HG03432 (cell line): ENCODE results near the gene VMAC.

Experiments used
- ATAC-seq: cut with Tn5 transposase; IDR thresholded peaks from one replicate; pipeline ENCODE4 v1.9.1; 2021; ENCODE audit warnings: mild to moderate bottlenecking, moderate library complexity; ENCODE audit not compliant: unreplicated experiment

The VMAC gene

GRCh38 chr19:5950741-5951140 is 46.1 kb downstream of the VMAC start:
- no peak for ATAC-seq

- ATAC-seq, result no peak
These were observed 46.7 kb downstream of the VMAC start for GRCh38 chr19:5951338-5951861.

GRCh38 chr19:5952193-5953029 is 47.7 kb downstream of the VMAC start:
- no peak for ATAC-seq

DNA sequence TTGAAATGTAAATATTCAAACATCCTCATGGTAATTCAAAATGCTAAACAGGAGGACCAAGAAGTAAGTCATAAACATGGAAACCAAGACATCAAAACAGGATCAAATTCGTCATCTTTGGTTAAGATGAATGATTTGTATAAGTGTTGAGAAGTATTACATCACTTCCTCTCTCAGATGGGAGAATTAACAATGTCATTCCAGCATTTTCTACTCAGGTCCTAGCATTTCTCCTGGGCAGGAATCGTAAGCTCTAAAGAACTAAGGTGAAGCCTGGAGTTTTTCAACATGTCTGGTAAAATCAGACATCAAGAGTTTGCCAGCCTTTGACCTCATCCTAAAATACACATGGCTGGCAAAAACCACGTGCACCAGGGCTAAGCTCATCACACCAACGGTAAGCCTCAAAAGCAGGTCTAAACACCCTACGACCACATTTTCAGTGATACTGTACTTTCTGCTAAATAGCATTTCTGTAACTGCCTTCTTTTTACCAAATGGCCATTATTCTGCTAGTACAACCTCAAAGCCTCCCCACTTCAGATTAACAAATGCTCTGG is 48.4 kb downstream of the VMAC start:
- ATAC-seq, result no peak

DNA sequence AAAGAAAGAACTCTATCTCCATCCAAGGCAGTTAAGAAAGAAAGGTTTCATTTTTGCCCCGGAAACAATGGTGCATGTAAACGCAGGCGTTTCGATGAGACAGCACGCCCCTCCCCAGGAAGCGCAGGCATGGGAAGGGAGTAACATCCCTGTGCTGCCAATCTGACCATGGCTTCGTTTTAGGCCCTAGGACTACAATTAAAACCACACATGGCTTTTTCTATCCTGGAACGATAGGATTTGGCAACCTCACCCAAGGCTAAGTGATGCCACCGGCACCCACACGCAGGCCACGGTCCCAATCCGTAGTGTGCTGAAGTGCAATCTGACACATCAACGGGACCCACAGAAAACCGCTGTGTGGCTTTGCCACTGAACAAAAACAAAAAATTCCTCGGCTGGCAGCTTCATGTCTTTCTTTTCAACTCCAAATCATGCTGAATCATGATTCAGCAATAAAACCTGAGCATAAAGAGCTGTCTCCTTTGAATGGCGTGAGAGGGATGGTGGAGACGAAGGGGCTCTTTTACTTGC is 49.1 kb downstream of the VMAC start:
- no peak for ATAC-seq

DNA sequence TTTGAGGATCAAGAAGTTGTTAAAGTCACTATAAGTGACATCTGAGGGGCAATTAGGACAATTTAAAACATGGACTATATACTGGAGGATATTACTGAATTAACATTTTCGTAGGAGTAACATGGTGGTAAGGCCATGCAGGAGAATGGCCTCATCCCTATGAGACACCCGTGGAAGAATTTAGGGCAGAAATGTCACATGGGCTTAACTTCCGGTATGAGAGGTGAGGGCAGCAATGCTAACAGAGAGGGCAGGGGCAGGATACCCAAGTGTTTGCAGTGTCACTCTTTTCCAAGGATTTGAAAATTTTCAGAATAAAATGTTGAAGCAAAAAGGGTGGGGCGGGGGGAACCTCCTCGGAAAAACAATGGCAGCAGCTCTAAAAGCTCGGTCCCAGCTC is 49.6 kb downstream of the VMAC start:
- ATAC-seq, result no peak

GRCh38 chr19:5955636-5955935 is 50.9 kb downstream of the VMAC start:
- no peak for ATAC-seq

GRCh38 chr19:5956323-5956722 is 51.7 kb downstream of the VMAC start:
- ATAC-seq, result no peak

GRCh38 chr19:5956728-5957127 is 52.1 kb downstream of the VMAC start:
- no peak for ATAC-seq

- ATAC-seq, result no peak
These were observed 52.5 kb downstream of the VMAC start for GRCh38 chr19:5957170-5957569.

DNA sequence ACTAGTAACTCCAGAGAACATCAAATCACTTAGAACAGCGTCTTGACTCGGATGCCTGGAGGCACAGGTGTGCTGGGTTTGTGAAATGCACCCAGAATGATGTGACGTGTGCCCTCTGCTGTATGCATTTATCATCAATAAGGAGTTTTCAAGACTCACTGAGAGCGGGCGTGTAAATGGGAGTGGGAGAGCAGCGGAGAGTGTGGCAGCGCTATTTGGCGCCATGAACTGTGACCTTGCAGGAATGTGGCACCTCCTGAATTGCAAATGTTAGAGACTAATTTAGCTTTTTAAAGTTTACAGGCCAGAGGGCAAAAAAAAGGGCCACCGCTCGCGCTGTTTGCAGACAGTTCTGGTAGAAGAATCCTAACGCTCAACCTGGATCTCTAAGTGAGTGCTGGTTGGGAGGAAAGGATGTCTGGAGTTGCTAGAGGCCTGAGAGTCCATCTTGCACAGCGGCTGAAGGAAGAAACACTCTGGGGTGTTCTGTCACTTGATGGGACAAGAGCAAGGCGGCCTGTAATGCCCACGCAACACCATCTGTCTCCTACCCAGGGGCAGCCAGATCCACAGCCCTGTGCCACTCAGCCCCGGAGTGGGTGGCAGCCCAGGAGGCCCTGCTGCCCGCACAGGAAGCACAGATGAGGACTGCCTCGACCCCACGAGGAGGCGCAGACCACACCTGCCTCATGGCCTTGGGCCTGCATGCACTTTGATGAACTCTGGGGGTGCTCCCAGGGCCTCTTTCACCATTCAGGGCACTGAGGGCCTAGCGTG is 53.6 kb downstream of the VMAC start:
- ATAC-seq, result no peak

DNA sequence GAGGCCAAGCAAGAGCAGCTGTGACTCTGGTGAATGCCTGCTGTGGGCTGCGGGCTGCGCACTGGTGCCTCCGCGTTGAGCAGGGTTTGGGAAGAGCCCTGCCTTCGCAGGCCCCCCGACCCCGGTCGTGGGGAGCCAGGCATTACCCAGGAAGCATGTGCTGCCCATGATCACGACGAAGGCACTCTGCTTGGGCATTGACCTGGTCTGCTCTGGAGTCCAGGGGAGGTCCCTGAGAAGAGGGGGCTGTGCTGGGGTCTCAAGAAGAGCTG is 54.1 kb downstream of the VMAC start:
- no peak for ATAC-seq

GRCh38 chr19:5959260-5960004 is 54.8 kb downstream of the VMAC start:
- no peak for ATAC-seq
